ENCODE measurements around the gene TMEM115. TPM values are rescaled to one million over a fixed set of nuclear protein-coding genes. Genes with fewer than 3 reads are reported as not detected.

The TMEM115 gene
- total and polyA plus RNA-seq, 10 of the 15 experiments (the other 5 are each of a cell fraction or from before 2014, with no cell fraction given): 1.9 to 18.7 (median 13.2) TPM

- TF ChIP-seq IKZF1 (conservative IDR thresholded peaks at IDR 0.05) (0 out of 2 replicates have a peak, but pooled peaks have one; percentile 13), ETV6 (conservative IDR thresholded peaks at IDR 0.05 in 1 of 2, IDR thresholded peaks at IDR 0.05 in 1 of 2; ENCODE audit: borderline replicate concordance in 1 of 2, low read depth in 1 of 2) (no peak)
Observed at GRCh38 chr3:50336452-50337174, 22.7 kb downstream of the TMEM115 start (continued).

GRCh38 chr3:50334339-50335075 lies 24.8 kb downstream of the TMEM115 start:
- no peak overlapping the region; the same call in 1 of the 2 replicates for H3K27ac ChIP-seq (ENCODE audit: control insufficient read depth, insufficient read depth)
- no peak for TF ChIP-seq HSF1 (IDR thresholded peaks at IDR 0.05; ENCODE audit: low read depth, low read length)
- ChIA-PET POLR2A (interaction anchor here (0.5 to 1.7 kb wide), 4 partner anchors 12 to 375 kb away, joined by 3 to 6 read pairs (median 4); partner anchors contain the start of gene HYAL2), CTCF (interaction anchor here (1.5 to 10.5 kb wide), 2 partner anchors 12 to 36 kb away, joined by 5 to 72 read pairs; partner anchors contain the start of genes HYAL2, HYAL3 and NAA80), RAD21 (ENCODE audit: unreplicated experiment) (interaction anchor here (0.5 kb wide), 1 partner anchor 135 kb away, joined by 3 read pairs; no protein-coding TSS in a partner anchor), SMC1A (ENCODE audit: uncharacterized antibody, unreplicated experiment) (interaction anchor here (1.5 kb wide), 1 partner anchor 13 kb away, joined by 3 read pairs; no protein-coding TSS in a partner anchor)
- peaks cover 64% of the 10 kb centered on the region for H3K79me2 ChIP-seq (ENCODE audit: control insufficient read depth, insufficient read depth, low read length)
- no peaks in the 10 kb centered on the region for H3K27me3 ChIP-seq (replicated peaks in 1 of 2; ENCODE audit: control insufficient read depth in 2 of 2, insufficient read depth in 2 of 2, low read length in 1 of 2)
- H3K9me3 ChIP-seq (replicated peaks; ENCODE audit: control insufficient read depth, insufficient read depth, low read length): no peaks in the 10 kb centered on the region
- DNase-seq (ENCODE audit: low read depth, low spot score) (no peak), ATAC-seq (no peak), FAIRE-seq (no peak)
- BruUV-seq (replicated peaks): no TSS peak
- H3K9ac ChIP-seq (ENCODE audit: control insufficient read depth, insufficient read depth, low read length): peak overlapping the region; percentile 15; the same call in 1 of the 2 replicates
- intact Hi-C loops (cut with micrococcal nuclease; ENCODE audit: unreplicated experiment) (loop anchor here (5.0 kb wide), 2 partner anchors 37 to 97 kb away; partner anchors contain the start of genes GNAI2, HYAL3 and NAA80), in situ Hi-C loops (cut with MboI) (loop anchor here (10.0 kb wide), 1 partner anchor 1060 kb away; the partner anchor contains the start of gene RBM15B)
- peaks cover 16 to 25% of the 10 kb centered on the region in 2 experiments for H3K36me3 ChIP-seq (ENCODE audit: control insufficient read depth in 2 of 2, insufficient read depth in 2 of 2, low read length in 1 of 2)
- H3K4me2 ChIP-seq (ENCODE audit: control insufficient read depth, insufficient read depth): peak overlapping the region; percentile 77
- H2AFZ ChIP-seq (ENCODE audit: control insufficient read depth, low read depth, low read length): no peak overlapping the region
- 54% methylated on average over 5 of the region's 5 CpGs for WGBS (ENCODE audit: insufficient coverage, insufficient replicate concordance, low lambda C conversion rate, missing lambda C conversion rate)
- H3K4me3 ChIP-seq: peak overlapping the region; percentile 28; the same call in 1 of the 2 replicates
- H3K4me1 ChIP-seq (ENCODE audit: control insufficient read depth, insufficient read depth, low read length): peaks cover 10% of the 10 kb centered on the region; the same call in 1 of the 2 replicates
- H4K20me1 ChIP-seq (ENCODE audit: control insufficient read depth, insufficient read depth): no peaks in the 10 kb centered on the region; the same call in 1 of the 2 replicates
